Measurements from ENCODE around the gene CHMP5.
"Not testable (repeated sequence)": the region's sequence is repeated elsewhere in the genome, so short reads cannot be mapped to it uniquely, and the experiment has no call there.

Gene CHMP5

DNA sequence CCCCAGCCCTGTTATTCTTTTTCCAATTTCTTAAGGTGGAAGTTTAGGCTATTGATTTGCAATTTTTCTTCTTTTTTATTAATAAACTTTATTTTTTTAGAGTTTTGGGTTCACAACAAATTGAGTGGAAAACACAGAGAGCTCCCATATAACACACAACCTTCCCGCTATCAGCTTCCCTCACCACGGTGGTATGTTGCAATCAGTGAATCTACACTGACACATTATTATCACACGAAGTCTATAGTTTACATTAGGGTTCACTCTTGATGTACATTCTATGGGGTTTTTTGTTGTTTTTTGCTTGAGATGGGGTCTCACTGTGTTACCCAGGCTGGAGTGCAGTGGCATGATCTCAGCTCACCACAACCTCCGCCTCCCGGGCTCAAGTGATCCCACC, 20.7 kb downstream of the CHMP5 start:
- no peak for DNase-seq

GRCh38 chr9:33287087-33287490, 22.2 kb downstream of the CHMP5 start:
- no peak for DNase-seq

DNA sequence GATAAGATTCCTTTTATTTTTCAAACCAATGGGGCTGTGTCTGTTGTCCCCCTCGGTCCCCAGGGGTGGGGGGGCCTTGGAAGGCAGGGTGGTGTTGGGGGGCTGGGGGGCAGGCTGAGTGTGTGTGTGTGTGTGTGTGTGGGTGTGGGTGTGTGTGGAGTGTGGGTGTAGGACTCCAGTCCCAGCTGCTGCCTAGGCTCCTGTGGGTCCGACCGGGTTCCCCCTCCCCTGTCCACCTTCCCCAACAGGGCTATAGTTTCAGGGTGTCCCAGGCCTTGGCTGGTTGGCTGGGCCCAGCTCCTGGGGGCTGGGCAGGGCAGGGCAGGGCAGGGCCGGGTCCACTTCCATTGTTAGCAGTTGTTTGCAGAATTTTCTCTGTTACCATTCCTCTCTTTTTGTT, 23.4 kb downstream of the CHMP5 start:
- DNase-seq = no peak

DNA sequence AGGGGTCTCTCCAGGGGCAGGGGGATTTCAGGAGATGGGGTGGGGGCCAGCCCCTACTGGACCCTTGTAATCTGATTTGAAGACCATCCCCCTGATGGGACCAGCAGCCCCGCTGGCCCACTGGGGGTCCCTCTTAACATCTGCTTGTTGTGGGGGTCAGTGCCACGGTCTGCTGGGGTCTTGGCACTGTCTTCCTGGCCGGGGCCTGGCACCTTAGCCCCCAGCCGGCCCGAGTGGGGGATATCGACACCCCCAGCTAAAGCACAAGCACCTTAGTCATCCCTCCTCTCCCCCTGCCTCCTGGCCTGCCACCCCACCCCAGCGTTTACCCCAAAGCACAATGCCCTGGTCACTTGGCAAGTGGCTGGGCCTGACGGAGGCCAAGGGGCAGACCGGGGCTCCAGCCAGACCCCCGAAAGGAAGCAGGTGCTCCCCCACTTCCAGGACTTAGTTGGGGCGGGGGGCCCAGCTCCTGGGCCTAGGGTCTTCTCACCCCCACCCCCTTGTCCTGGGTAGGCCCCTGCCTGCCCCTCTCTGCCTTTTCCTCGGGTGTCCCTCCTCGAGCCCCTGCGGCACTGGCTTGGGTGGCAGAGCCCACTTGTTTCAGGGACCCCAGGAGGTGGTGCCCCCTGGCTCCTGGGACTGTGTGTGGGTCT, 24.1 kb downstream of the CHMP5 start:
- no peak for DNase-seq

GRCh38 chr9:33289496-33289895, 24.6 kb downstream of the CHMP5 start:
- no peak for DNase-seq

DNA sequence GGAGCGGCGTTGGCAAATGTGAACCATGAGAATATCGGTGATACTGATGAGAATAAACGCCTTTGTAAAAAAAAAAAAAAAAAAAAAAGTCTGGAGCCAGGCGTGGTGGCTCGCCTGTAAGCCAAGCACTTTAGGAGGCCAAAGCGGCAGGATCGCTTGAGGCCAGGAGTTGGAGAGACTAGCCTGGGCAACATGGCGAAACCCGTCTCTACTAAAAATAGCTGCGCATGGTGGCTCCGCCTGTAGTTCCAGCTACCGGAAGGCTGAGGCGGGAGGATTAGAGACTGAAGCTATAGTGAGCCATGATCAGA, 25.0 kb downstream of the CHMP5 start:
- DNase-seq = no peak

DNA sequence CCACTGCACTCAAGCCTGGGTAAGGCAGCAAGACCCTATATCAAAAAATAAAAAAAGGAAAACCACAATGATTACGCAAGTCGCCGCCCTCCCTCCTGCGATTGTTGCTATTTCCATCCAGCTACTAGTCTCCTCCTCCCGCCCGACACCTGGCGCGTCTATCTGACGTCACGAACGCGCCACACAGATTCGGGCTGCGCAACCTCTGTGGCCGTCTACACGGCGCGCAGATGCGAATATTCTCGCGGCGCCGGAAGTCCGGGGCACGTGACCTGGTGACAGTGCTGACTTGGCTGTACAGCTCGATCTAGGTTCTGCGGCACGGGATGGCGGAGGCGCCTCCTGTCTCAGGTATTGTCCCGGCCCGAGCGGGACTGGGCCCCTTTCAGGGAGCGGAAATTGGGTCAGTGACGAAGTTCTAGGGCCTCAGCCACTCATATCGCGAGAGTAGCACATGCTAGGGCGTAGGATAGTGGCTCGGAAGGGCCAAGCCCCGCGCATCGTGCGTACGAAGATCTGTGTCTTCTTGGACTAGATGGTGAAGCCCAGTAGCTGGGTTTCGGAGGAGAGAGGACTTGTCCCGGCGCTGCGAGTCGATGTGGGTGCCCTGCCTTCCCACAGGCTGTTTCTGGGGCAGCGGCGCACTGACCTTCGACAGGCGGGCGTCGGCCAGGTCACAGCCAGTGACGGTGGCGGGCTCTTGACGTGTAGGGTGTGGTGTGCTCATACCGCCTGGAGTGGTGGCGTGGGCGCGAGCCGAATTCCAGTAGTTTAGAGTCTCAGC, 25.6 kb downstream of the CHMP5 start, which contains the start of gene NFX1:
TSS of gene NFX1 (plus strand) at position 270 of the 784 bp plus-strand sequence. CDS start at position 327, 57 bp downstream.
- peak; percentile 40 for DNase-seq

DNA sequence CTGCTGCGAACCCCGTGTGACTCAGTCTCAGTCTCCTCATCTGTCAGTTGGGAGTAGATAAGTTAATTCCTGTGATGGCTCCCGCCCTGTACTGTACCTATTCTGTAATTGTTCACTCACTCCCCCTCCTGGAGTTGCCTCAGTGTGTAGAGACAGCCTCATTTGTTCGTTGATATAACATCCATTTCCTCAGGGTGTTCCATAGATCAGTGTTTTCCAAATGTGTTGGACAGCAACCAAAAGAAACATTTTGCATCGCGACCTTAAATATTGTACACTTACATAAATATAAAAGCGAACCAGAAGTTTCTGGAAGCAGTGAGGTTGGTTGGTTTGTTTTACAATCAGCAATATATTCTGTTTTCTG, 26.2 kb downstream of the CHMP5 start:
- DNase-seq = no peak

GRCh38 chr9:33291901-33292300, 27.1 kb downstream of the CHMP5 start:
- DNase-seq = no peak

- DNase-seq = no peak
Observed at GRCh38 chr9:33293782-33294181, 28.9 kb downstream of the CHMP5 start.

DNA sequence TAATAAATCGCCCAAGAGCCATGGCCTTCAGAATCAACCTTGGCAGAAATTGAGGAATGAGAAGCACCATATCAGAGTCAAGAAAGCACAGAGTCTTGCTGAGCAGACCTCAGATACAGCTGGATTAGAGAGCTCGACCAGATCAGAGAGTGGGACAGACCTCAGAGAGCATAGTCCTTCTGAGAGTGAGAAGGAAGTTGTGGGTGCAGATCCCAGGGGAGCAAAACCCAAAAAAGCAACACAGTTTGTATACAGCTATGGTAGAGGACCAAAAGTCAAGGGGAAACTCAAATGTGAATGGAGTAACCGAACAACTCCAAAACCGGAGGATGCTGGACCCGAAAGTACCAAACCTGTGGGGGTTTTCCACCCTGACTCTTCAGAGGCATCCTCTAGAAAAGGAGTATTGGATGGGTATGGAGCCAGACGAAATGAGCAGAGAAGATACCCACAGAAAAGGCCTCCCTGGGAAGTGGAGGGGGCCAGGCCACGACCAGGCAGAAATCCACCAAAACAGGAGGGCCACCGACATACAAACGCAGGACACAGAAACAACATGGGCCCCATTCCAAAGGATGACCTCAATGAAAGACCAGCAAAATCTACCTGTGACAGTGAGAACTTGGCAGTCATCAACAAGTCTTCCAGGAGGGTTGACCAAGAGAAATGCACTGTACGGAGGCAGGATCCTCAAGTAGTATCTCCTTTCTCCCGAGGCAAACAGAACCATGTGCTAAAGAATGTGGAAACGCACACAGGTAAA, 30.0 kb downstream of the CHMP5 start:
- DNase-seq = no peak

GRCh38 chr9:33295571-33295970, 30.7 kb downstream of the CHMP5 start:
- DNase-seq = no peak

- no peak for DNase-seq
Observed at GRCh38 chr9:33297432-33297831, 32.6 kb downstream of the CHMP5 start.

DNA sequence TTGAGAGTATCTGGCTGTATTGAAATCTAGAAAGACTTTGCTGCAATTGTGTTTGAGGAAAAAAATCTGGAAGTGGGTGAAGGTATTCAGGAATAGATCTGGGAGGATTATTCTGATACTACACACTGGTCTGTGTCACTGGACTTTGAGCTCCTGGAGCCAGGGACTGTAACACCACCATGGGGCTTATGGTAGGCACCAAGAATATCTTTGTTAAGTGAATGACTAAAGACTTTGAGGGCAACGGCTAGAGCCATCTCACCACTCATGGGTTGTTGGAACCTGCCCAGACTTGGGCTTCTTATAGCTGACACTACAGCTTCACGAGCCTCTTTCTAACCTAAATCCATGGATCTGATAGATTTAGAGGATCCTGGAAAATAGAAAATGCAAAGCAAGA, 35.7 kb downstream of the CHMP5 start:
- DNase-seq = no peak

- DNase-seq = no peak
Observed at GRCh38 chr9:33304362-33304761, 39.5 kb downstream of the CHMP5 start.

- no peak for DNase-seq
Observed at GRCh38 chr9:33306037-33306436, 41.2 kb downstream of the CHMP5 start.

- no peak for DNase-seq
Observed at GRCh38 chr9:33307067-33307466, 42.2 kb downstream of the CHMP5 start.

- DNase-seq = no peak
Observed at GRCh38 chr9:33309903-33310302, 45.1 kb downstream of the CHMP5 start.

GRCh38 chr9:33310748-33311147, 45.9 kb downstream of the CHMP5 start:
- DNase-seq = no peak

DNA sequence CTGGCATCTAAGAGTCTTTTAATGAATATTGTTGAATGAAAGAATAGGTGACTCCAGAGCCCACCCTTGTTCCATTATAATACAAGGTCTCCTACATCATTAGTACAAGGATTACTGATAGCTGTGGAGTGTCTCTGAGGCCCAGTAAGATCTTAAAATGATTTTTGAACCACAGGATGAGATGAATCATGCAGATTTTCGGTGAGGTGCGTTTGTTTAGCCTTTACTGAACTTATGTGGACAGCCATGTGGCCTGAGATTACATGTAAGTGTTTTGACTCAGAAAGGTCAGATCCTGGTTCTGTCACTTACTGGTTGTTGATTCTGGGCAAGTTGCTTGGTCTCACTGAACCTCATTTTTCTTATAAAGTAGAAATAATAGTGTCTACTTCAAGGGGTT, 47.1 kb downstream of the CHMP5 start:
- DNase-seq = no peak

DNA sequence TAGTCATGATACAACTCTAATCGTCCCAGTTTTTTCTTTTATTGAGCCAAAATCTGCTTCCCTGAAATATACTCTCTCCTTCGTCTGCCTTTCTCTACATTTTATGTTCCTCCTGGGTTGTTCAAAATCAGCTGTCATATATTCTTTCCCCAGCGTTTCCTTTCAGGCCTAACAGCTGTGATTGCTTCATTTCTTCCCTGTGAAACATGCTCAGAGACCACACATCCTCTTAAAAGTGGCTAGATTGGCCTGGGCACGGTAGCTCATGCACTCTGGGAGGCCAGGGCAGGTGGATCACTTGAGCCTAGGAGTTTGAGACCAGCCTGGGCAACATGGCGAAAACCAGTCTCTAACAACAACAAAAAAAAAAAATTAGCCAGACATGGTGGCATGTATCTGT, 50.5 kb downstream of the CHMP5 start:
- no peak for DNase-seq

GRCh38 chr9:33317136-33317535, 52.3 kb downstream of the CHMP5 start:
- not testable (repeated sequence) for DNase-seq

- DNase-seq = no peak
Observed at GRCh38 chr9:33318225-33318624, 53.4 kb downstream of the CHMP5 start.

DNA sequence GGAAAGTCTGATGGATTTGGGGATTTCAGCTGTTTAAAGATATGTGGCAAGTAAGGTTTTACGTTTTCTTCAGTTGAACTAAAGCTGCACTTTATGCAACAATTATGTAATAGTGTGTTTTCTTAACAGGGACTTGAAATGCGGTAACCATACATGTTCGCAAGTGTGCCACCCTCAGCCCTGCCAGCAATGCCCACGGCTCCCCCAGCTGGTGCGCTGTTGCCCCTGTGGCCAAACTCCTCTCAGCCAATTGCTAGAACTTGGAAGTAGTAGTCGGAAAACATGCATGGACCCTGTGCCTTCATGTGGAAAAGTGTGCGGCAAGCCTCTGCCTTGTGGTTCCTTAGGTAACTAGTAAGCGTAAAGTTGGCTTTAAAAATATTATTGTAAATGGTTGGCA, 53.9 kb downstream of the CHMP5 start:
- DNase-seq = no peak
